Peyer's patch (tissue), 4 donors: ENCODE measurements around the gene C20orf141. TPM values are rescaled to one million over a fixed set of nuclear protein-coding genes. Genes with fewer than 3 reads are reported as not detected.

Experiments used
- DNase-seq, 3 donors: peaks; one replicate each; pipeline ENCODE4 v3.0.0-alpha.2; 2017 to 2019
- H3K27ac ChIP-seq, 4 donors: fragments of 200-600 bp; sonication (generic); one replicate each; pipeline ENCODE4 v1.5.1; 2016 to 2019
- H3K27me3 ChIP-seq, 2 donors: fragments of 200-600 bp; sonication (generic); one replicate each; pipeline ENCODE4 v1.5.1; 2019
- H3K36me3 ChIP-seq, 3 donors: fragments of 200-600 bp; sonication (generic); one replicate each; pipeline ENCODE4 v1.5.1; 2016 to 2019
- H3K4me1 ChIP-seq, 4 donors: fragments of 200-600 bp; sonication (generic); one replicate each; pipeline ENCODE4 v1.5.1; 2016 to 2019
- H3K4me3 ChIP-seq, 4 donors: fragments of 200-600 bp; sonication (generic); 1 replicate in 3 of 4; 2 replicates in 1 of 4; pipeline ENCODE4 v1.5.1; 2016 to 2019; ENCODE audit warnings: mild to moderate bottlenecking in 1 of 4
- H3K9me3 ChIP-seq, 4 donors: fragments of 200-600 bp; sonication (generic); one replicate each; pipeline ENCODE4 v1.5.1; 2016 to 2019; ENCODE audit warnings: mild to moderate bottlenecking in 1 of 4
- POLR2A ChIP-seq, 2 donors: fragments of 450-650 bp; IDR thresholded peaks; one replicate each; pipeline ENCODE4 v1.5.1; 2017; ENCODE audit warnings: antibody characterized with exemption in 2 of 2, mild to moderate bottlenecking in 2 of 2, moderate library complexity in 2 of 2
- total RNA-seq, 4 donors: library from RNA; depleted of rRNA; stranded (reverse); fragments of >200 nt; gene quantifications; one replicate each; pipeline ENCODE4 v1.1.0, GENCODE V29; 2016
- TF ChIP-seq, protein P1 (sequence below), 6 experiments: fragments of 450-650 bp in 4 of 6; fragments of 200-600 bp in 2 of 6; sonication (generic) in 1 of 6; IDR thresholded peaks; one replicate each; pipeline ENCODE4 v1.5.1; 2017 to 2019; ENCODE audit warnings: antibody characterized with exemption in 6 of 6, mild to moderate bottlenecking in 3 of 6, moderate library complexity in 1 of 6

C20orf141 gene
- total RNA-seq, 4 donors from 2014 or later, result not detected

- peaks cover 0 to 14% (median 7%) of the 10 kb centered on the region in 4 donors for H3K4me1 ChIP-seq
- no peak for TF ChIP-seq POLR2A (IDR thresholded peaks at IDR 0.05)
- TF ChIP-seq, protein P1, sequence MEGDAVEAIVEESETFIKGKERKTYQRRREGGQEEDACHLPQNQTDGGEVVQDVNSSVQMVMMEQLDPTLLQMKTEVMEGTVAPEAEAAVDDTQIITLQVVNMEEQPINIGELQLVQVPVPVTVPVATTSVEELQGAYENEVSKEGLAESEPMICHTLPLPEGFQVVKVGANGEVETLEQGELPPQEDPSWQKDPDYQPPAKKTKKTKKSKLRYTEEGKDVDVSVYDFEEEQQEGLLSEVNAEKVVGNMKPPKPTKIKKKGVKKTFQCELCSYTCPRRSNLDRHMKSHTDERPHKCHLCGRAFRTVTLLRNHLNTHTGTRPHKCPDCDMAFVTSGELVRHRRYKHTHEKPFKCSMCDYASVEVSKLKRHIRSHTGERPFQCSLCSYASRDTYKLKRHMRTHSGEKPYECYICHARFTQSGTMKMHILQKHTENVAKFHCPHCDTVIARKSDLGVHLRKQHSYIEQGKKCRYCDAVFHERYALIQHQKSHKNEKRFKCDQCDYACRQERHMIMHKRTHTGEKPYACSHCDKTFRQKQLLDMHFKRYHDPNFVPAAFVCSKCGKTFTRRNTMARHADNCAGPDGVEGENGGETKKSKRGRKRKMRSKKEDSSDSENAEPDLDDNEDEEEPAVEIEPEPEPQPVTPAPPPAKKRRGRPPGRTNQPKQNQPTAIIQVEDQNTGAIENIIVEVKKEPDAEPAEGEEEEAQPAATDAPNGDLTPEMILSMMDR (IDR thresholded peaks at IDR 0.05), result no peak
- no peaks in the 10 kb centered on the region for H3K27me3 ChIP-seq
- H3K4me3 ChIP-seq, result no peak overlapping the region
- no peaks in the 10 kb centered on the region for H3K36me3 ChIP-seq
- H3K9me3 ChIP-seq, result no peaks in the 10 kb centered on the region
- H3K27ac ChIP-seq, result no peak overlapping the region
- peak in 1 of 3 donors; percentile 59 for DNase-seq
Observed at GRCh38 chr20:2838170-2838797, 23.5 kb downstream of the C20orf141 start.

DNA sequence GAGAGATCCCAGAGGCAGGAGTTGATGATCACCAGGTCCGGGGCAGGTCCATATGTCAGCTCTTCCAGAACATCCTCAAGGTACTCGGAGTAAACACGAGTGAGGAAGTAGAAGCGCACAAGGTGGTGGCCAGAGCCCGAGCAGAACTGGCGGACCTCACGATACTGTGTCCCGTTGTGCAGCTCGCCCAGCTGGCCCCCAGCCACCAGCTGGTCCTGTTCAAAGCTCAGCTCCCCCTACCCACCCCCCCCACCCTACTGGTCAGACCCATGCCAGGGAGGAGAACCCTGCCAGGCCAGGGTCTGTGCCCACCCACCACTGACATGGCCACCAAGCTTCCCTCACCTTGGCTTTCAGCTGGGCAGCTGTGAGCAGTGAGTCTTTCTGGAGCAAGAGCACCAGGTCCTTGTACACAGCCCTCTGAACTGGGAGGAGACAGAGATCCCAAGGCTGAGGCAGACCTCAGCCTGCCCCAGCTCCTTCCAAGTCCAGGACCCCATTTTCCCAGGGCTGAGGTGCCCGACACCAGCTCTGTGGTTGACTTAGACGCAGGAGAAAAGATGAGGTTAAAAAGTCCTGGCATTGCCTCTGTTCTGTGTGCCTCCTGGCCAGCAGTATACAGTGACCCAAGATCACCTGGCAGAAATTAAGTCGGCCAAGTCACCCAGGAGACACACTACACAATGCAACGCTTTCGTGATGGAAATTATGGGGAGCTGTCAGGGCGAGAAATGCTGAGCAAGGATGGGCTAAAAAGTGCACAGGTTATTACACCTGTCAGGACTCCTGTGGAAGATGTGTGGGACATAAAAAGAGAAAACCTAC, 24.3 kb downstream of the C20orf141 start:
- no peaks in the 10 kb centered on the region for H3K9me3 ChIP-seq
- no peaks in the 10 kb centered on the region for H3K27me3 ChIP-seq
- peak overlapping the region in 1 of 4 donors; percentile 92 for H3K4me3 ChIP-seq
- H3K27ac ChIP-seq, result no peak overlapping the region
- H3K36me3 ChIP-seq, result no peaks in the 10 kb centered on the region
- DNase-seq, result no peak
- no peak for TF ChIP-seq POLR2A (IDR thresholded peaks at IDR 0.05)
- TF ChIP-seq, protein P1 (IDR thresholded peaks at IDR 0.05), result no peak
- peaks cover 0 to 14% (median 7%) of the 10 kb centered on the region in 4 donors for H3K4me1 ChIP-seq

DNA sequence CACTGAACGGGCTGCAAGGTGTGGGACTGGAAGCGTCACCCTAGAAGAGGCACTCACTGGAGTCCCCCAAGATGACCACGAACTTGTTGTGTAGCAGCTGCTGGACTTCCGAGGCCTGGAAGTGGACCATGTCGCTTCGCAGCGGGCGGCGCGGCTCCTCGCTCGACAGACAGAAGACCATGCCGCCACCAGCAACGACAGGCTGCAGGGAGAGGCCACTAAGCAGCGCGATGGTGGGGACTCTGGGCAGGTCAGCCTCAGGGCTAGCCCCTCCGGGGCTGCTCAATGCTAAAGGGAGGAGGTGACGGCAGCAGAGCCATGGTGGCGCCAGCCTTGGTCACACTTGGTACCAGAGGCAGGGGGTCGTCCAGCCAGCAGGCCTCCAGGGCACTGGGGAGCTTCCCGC, 24.9 kb downstream of the C20orf141 start:
- H3K36me3 ChIP-seq, result no peaks in the 10 kb centered on the region
- H3K27ac ChIP-seq, result peak overlapping the region; percentile 86 to 89 (median 87)
- peak overlapping the region; percentile 80 to 94 (median 88) for H3K4me3 ChIP-seq
- TF ChIP-seq, protein P1 (IDR thresholded peaks at IDR 0.05), result no peak
- no peak for TF ChIP-seq POLR2A (IDR thresholded peaks at IDR 0.05)
- no peaks in the 10 kb centered on the region for H3K27me3 ChIP-seq
- peaks cover 0 to 14% (median 7%) of the 10 kb centered on the region in 4 donors for H3K4me1 ChIP-seq
- no peak for DNase-seq
- H3K9me3 ChIP-seq, result no peaks in the 10 kb centered on the region

DNA sequence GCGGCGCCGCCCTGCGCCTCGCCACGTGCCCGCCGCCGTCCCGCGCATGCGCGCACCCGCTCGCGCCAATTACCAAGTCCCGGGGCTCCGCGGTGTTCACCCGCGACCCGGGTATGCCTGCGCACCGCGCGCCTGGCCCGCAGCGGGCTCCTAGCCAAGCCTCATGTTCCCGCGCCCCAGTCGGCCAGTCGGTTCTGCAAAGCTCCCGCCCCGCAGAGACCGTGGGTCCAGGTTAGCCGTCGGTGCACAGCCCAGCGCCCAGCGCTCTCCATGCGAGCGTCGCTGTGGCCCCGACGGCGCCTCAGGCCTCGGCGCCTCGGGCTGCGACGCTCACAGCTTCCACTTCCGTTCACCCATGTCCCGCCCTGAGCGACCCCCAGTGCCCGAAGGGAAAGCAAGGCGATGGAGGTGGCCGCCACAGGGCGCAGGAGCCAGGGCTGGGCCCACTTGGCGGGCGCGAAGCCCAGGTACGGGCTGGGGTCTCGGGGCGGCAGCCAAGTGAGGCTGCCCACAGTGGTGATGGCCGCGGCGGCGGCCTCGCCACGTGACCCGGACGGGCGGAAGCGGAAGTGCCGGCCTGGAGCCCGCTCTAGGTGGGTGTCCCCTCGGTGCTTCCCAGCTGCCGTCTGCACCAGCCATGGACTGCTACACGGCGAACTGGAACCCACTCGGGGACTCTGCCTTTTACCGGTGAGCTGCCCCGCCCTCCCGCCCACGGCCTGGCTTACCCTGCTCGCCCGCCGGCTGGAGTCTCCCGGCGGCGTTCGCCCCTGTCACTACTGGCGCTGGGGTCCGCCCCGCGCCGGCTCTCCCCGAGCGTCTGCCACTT, 25.6 kb downstream of the C20orf141 start, which contains the start of the genes PCED1A and VPS16:
PCED1A (minus strand) TSS at position 518 of the 829 bp plus-strand sequence. CDS start 743 bp downstream, outside the sequence.
VPS16 (plus strand) TSS at position 608 of the 829 bp plus-strand sequence; CDS start at position 638, 30 bp downstream.
- Histone ChIP-seq H3K4me1 (peaks cover 0 to 14% (median 7%) of the 10 kb centered on the region in 4 donors), H3K4me3 (peak within 1 kb of the TSS; percentile 80 to 94 (median 88)), H3K36me3 (no peaks in the 10 kb centered on the region), H3K9me3 (no peaks in the 10 kb centered on the region), H3K27me3 (no peaks in the 10 kb centered on the region), H3K27ac (peak within 1 kb of the TSS; percentile 86 to 89 (median 87))
- peak; percentile 81 to 93 (median 92) for DNase-seq
- TF ChIP-seq POLR2A (IDR thresholded peaks at IDR 0.05), result peak; percentile 51 to 61
- TF ChIP-seq, protein P1 (IDR thresholded peaks at IDR 0.05), result peak in 1 of 6 experiments; percentile 8

- no peak for TF ChIP-seq POLR2A (IDR thresholded peaks at IDR 0.05)
- TF ChIP-seq, protein P1 (IDR thresholded peaks at IDR 0.05), result no peak
- H3K27me3 ChIP-seq, result no peaks in the 10 kb centered on the region
- peak overlapping the region; percentile 80 to 94 (median 88) for H3K4me3 ChIP-seq
- DNase-seq, result peak; percentile 47 to 73 (median 72)
- peak overlapping the region; percentile 86 to 89 (median 87) for H3K27ac ChIP-seq
- H3K9me3 ChIP-seq, result no peaks in the 10 kb centered on the region
- no peaks in the 10 kb centered on the region for H3K36me3 ChIP-seq
- peaks cover 0 to 14% (median 7%) of the 10 kb centered on the region in 4 donors for H3K4me1 ChIP-seq
Observed at GRCh38 chr20:2840967-2841531, 26.3 kb downstream of the C20orf141 start.
